Measurements from ENCODE around the gene RAB15.

The RAB15 gene

GRCh38 chr14:64990296-64990695 lies 18.2 kb upstream of the RAB15 start:
- no peak for DNase-seq (ENCODE audit: low read depth)

- DNase-seq (ENCODE audit: low read depth) = no peak
Observed at GRCh38 chr14:64987438-64987767, 15.3 kb upstream of the RAB15 start.

DNA sequence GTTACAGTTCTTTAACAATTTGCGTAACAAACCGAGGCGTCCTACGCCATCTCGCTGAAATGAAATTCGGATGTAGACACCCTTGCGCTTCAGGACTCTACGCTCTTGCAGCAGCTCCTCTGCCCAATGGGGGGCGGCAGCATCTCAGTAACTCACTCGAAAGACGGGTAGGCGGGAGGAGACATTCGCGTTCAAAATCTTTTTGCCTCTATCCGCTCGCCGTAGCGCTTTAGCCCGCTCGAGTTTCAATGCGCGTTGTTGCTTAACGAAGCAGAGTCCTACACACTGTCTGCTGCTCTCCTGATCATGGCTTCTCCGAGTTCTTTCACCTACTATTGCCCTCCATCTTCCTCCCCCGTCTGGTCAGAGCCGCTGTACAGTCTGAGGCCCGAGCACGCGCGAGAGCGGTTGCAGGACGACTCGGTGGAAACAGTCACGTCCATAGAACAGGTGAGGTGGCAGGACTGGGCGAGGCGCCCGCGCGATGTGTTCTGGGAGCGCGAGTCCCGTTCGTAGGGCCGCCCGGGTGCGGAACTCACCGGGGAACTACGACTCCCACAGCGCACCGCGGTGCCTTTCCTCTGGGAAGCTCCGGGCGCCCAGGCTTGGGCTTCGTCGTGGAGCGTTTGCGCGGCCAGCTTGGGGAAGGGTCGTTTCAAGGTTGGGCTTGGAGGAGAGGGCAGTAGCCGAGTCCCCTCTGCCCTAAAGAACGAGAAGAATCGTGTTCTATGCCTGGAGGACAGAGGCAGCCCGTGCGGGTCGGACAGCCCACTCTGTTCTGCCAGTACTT lies 14.7 kb upstream of the RAB15 start, which contains the start of gene FNTB:
FNTB (plus strand) TSS at position 248 of the 790 bp plus-strand sequence; CDS start at position 307, 59 bp downstream.
- peak; percentile 86 for DNase-seq (ENCODE audit: low read depth)

DNA sequence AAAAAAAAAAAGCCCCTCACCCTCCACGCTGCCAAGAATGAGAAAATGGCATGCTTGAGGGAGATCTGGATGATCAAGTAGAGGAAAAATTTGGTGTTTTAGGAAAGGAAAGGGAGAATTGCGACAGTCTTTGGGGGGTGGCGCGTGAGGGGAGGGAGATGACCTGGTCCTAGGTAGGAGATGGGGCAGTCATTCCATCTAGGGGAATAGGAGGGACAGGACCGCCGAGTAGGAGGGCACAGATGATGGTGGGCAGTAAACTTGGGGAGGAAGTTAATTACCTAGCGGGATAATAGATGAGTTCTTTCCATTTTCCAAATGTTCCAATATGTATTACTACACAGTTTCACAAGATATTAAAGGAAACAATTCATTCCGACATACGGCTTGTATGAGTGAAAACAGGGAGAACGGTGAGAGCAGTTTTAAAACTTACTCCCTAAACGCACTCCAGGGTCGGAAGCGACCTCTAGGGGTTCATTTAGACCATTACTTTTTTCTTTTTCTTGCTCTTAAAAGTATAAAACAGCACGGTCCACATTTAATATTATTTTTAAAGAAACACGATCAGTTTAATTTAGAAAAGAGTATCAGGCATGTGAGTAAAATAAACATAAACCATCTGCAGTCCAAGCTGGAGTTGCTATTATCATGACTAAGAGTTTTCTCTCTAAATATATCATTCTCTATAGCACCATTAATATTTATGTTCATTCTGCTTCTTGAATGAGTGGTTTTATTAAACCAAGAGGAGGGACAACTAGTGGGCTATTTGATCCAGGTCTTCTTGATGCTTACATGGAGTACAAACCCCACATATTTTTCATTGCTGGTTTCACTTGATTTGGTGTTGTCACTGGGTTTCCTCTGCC lies 11.5 kb upstream of the RAB15 start:
- no peak for DNase-seq (ENCODE audit: low read depth)

- no peak for DNase-seq (ENCODE audit: low read depth)
Observed at GRCh38 chr14:64979336-64980074, 7.4 kb upstream of the RAB15 start.

DNA sequence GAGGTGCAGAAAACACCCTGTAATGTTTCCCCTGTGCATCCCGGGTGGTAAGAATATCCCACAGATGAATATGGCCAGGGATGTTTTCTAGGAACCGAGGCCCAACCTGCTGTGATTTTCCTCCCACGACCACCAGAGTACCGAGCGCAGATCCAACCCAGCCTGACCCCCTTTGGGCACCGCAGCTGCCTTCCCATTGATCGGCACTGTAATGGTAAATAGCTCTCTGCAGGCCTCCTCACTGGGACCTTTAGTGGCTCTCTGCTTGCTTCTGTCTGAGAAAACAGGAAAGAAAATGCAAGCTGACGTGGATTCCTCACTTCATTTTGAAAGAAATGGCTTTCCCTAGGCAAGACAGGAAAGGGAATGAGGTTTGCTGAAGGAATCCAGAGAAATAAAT lies 2.4 kb upstream of the RAB15 start:
- no peak for DNase-seq (ENCODE audit: low read depth)

DNA sequence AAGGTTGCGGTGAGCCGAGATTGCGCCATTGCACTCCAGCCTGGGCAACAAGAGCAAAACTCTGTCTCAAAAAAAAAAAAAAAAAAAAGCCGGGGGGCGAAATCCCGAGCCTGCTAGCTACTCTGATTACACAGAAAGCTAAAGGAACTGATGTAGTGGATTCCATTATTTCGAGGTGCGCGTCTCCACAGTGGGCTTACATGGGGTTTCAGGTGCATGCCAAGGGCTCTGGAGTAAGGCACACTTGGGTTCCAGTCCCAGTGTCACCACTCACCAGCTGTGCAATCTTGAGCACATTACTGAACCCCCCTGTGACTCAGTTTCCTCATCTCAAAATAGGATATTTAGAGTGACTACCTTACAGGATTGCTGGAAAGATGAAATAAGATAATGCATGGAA lies 1.7 kb upstream of the RAB15 start:
- no peak for DNase-seq (ENCODE audit: low read depth)

- DNase-seq (ENCODE audit: low read depth) = no peak
Observed at GRCh38 chr14:64973026-64973442, 898 bp upstream of the RAB15 start.

GRCh38 chr14:64971491-64971942 lies 619 bp downstream of the RAB15 start:
- no peak for DNase-seq (ENCODE audit: low read depth)

DNA sequence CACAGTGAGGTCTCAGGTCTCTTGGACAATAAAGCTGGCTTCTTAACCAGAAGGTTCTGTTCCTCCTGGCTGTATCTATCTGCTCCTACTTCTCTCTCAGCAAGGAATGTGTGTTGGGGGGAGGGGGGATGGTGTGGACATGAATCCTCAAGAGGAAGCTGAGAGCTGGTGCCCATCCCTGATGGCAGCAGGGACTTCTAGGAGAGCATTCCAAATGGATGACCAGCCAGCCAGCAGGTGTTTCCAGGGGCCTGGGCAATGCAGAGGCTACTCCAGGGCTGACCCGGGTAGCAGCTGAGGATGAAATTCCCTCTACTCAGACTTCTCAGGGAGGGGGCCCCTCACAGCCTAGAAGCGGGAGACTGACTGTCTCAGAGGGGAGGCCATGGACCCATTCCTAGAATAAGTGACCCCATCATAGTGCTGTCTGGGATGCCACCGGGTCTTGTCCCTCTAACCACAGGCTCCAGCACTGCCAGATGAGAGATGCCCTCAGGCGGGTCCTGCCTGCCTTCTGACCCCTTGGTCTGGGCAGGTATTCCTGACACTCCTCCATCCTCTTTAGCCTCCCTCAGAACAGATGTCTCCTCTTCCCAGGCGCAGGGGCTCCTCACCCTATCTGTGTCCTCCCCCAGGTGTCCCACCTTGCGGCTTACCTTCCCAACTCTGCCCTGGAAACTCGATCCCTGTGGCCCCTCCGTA lies 1.2 kb downstream of the RAB15 start:
- no peak for DNase-seq (ENCODE audit: low read depth)

DNA sequence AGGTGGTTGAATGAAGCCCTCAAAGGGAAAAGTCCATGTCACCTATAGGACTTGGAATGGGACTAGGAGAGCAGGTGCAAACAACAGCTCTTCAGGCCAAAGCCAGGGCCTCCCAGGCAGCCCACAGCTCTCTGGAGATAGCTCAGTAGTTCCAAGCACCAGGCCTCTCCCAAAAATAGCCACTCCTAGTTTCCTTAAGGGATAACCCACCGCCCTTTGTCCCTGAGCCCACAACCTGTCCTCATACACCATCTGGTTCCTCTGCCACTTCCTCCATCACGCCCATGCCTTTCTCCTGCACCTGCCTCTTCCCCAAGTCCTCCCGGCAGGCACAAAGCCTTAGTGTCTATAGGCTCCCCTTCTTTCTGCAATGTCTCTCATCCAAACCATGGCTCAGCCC lies 2.1 kb downstream of the RAB15 start:
- no peak for DNase-seq (ENCODE audit: low read depth)

DNA sequence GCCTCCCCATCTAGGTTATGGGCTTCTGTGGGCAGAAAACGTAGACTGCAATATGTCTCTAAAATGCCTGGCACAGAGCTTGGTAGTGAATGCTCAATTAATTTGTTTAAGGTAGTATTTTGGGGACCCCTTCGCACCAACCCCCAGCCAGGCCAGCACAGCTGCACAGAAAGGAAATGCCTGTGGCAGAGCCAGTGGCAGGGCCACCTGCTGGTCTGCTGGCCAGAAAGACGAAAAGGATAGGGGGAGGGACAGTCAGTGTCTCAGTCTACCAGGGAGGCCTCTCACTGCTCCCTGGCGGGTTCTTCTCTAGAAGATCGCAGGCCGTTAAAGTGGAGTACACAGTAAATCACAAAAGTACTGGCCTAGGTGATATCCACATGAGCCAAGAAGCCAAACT lies 3.5 kb downstream of the RAB15 start:
- no peak for DNase-seq (ENCODE audit: low read depth)

DNA sequence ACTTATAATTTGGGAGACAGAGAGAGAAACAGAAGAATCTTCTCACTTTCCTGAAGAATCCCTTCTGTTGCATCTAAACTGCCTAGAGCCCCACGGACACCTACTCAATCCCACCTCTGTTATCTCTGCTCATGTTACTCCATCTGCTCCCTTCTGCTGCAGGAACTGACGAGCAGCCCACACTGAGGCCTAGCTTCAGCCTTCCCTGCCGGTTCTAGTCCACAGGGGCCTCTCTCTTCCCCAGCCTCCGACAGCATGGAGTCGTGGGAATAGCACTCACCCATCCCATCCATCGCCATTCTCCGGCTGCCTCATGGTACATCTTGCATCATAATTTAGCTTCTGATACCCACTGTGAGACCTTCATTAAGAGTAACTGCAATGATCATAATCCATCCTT lies 4.0 kb downstream of the RAB15 start:
- no peak for DNase-seq (ENCODE audit: low read depth)

- no peak for DNase-seq (ENCODE audit: low read depth)
Observed at GRCh38 chr14:64966976-64967375, 5.2 kb downstream of the RAB15 start.

- DNase-seq (ENCODE audit: low read depth) = no peak
Observed at GRCh38 chr14:64965356-64966000, 6.7 kb downstream of the RAB15 start.

- DNase-seq (ENCODE audit: low read depth) = no peak
Observed at GRCh38 chr14:64963611-64964010, 8.5 kb downstream of the RAB15 start.

- no peak for DNase-seq (ENCODE audit: low read depth)
Observed at GRCh38 chr14:64960762-64961276, 11.3 kb downstream of the RAB15 start.

DNA sequence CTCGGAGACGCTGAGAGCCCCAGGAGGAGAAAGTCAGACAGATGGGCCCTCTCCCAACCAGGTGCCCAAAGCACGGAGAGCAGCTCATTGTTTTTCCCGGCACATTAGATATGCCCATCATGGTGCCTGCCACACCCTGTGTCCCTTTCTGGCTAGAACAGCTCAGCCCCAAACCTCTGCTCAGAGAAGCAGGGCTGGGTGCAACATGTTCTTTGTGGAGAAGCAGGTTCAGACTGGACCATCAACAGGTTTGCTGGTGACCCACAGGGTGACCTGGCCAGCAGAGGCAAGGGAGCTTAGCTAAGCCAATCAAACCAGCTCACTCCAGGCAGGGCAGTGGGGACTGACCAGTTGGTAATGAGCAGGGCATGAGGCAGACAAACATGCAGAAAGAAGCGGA lies 13.4 kb downstream of the RAB15 start:
- DNase-seq (ENCODE audit: low read depth) = no peak

DNA sequence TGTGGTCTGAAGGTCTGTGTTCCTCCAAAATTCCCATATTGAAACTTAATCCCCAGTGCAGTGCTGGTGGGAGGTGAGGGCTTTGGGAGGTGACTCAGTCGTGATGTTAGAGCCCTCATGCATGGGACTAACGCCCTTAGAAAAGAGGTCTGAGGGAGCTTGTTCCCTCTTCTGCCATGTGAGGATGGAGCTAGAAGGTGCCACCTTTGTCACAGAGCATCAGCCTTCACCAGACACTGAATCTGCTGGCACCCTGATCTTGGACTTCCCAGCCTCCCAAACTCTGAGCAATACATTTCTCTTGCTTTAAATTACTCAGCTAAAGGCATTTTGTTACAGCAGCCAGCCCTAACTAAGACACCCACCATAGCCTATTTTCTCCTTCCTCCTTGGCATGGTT lies 13.9 kb downstream of the RAB15 start:
- DNase-seq (ENCODE audit: low read depth) = no peak

GRCh38 chr14:64956697-64957406 lies 15.3 kb downstream of the RAB15 start:
- no peak for DNase-seq (ENCODE audit: low read depth)

Data from T-helper 22 cell (primary cell).